Stimulated activated naive CD8-positive, alpha-beta T cell treated with anti-CD3 and anti-CD28 coated beads, Interleukin-15, Interleukin-2, amounts not matched to agents 100 U/mL and 50 U/mL, for 24 hours (primary cell): ENCODE data around the gene ATG16L1.

Source experiments
- ATAC-seq: fragments of 150-1000 bp; cut with Tn5 transposase; one replicate; pipeline ENCODE4 v1.10.0; 2021
- DNase-seq: peaks from one replicate; pipeline ENCODE4 v3.0.0; 2021

ATG16L1 gene

DNA sequence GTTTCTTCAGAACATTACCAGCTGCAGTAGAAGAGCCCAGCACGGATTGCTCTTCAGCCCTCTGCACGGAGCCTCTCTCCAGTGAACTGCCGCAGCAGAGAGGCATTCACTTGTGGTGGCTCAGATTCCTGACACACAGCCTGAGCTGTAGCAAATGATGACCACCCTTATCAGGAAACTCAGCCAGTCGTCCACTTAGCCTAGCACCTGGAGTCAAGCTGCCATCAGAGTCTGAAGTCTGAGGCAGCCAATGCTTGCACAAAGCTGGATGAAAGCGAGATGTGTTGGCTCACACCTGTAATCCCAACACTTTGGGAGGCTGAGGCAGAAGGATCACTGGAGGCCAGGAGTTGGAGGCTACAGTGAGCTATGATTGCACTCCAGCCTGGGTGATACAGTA lies 44.4 kb downstream of the ATG16L1 start:
- no peak for ATAC-seq

DNA sequence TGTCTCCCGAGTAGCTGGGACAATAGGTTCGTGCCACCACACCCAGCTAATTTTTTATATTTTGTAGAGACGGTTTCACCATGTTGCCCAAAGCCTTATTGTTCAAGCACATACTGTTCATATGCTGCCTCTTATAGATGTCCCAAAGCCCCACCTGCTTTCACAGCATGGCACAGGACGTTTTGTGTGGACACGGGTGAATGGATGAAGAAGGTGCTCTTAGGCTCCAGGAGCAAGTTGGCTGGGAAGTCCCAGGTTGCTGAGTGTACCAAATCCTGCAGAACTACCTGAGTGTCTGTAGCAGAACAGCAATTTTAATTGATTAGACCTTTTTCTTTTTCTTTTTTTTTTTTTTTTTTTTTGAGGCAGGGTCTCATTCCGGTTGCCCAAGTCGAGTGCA lies 45.6 kb downstream of the ATG16L1 start:
- ATAC-seq (no peak), DNase-seq (no peak)

More for the DNA sequence above, 44.4 kb downstream of the ATG16L1 start:
- DNase-seq = no peak

DNA sequence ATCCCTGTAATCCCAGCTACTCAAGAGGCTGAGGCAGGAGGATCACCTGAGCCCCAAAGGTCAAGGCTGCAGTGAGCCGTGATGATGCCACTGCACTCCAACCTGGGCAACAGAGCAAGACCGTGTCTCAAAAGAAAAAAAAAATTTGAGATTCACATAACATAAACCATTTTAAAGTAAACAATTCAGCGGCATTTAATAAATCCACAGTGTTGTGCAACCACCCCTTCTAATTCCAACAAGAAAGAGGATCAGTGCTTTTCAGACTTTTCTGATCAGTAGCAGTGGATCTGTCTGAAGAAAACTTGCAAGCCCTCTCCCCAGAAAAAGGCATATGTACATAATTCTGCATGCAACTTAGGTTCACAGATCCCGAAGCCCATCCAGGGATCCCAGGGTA lies 48.9 kb downstream of the ATG16L1 start:
- DNase-seq (no peak), ATAC-seq (no peak)

DNA sequence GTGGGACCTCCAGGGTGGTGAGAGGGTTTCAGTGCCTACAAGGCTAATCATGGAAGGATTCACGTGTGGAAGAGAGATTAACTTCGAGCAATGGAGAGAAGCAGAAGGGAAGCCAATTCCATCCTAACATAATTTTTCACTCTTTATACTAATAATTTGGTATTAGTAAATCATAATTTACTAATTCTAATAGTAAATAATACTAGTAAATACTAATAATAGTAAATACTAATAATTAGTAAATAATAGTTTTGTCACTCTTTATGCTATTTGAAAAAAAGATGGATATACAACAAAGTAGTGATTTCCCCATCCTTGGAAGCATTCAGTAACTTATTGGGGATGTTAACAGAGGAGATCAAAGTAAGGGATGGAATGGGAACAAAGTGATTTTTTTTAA lies 49.8 kb downstream of the ATG16L1 start:
- no peak for ATAC-seq

DNA sequence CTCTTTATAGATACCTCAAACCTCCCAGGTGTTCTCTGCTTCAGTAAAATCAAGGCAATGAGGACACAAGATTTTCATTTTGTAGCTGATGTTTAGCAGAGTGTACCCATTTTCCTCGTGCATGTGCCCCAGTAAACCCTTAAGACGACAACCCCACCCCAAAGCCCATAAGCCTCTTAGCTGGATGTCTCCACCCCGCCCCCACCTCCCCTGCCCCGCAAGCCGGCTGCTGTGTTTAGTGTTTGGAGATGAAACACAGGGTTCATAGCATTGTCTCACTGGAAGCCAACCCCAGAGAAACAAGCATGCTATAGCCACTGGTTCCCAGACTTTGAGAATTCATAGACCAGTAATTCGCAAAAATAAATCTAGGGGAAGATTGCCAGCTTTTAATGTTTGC lies 50.3 kb downstream of the ATG16L1 start:
- no peak for ATAC-seq

More for the DNA sequence above, 49.8 kb downstream of the ATG16L1 start:
- no peak for DNase-seq

DNA sequence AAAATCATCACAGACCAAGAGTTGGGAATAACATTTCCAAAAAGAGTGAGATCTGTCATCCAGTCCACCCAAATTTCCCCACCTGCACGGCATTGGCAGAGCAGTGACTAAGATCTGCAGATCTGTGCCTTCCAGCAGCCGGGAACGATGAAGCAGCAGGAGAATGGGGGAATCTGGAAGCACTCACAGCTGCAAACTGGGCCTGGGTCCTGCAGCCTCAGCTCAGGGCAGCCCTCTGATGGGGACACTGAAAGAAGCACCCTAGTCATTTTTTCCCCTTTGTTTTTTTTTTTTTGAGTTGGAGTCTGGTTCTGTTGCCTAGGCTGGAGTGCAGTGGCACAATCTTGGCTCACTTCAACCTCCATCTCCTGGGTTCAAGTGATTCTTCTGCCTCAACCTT lies 51.8 kb downstream of the ATG16L1 start:
- ATAC-seq (no peak), DNase-seq (no peak)

More for the DNA sequence above, 50.3 kb downstream of the ATG16L1 start:
- DNase-seq = no peak

DNA sequence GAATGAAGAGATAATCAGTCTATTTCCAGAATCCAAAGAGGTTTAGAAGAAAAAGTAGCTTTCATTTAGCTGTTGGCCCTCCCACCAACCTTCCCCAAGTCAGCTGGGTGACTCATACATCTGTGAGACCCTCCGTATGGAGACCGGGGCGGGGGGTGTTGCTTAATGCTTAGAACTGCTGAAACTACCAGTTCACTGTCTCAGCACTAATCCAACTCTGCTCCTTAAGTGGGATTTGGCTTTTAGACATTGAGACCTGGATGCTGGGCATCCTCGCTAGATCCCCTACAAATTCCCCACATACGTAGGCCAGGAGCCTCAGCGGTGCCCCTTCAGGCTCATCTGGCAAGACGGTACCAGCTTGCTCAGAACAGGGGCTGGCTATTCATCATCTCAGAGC lies 56.1 kb downstream of the ATG16L1 start, which contains the start of gene SAG:
Gene SAG, plus strand, starts transcription at position 252 of the 400 bp plus-strand sequence. CDS start 1,374 bp downstream, outside the sequence.
- ATAC-seq (no peak), DNase-seq (no peak)

DNA sequence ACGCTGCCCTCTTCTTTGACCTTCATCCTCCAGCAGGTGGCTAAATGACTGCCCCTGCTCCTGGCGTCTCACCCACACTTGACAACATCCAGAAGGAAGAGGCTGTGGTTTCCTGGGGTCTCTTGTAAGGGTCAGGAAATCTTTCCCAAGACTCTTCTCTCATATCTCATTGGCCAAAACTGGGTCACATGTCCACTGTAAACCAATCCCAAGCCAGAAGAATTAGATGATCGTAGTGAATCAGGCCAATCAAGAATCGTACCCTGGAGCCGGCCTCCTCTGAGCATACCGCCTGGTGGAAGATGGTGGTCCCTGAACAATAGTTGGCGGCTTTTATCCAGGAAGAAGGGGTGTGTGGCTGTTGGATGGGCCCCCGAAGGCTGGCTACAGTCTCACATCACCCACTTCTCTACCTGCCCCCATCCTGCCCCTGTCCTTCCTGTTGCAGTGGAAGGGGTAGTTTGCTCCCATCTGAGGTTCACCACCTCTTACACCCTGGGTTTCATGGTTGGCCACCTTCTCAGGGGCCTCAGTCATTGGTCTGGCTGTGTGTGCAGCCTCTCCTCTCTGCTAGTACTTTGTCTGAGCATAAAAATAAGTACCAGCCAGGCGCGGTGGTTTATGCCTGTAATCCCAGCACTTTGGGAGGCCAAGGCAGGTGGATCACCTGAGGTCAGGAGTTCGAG lies 59.9 kb downstream of the ATG16L1 start:
- ATAC-seq (no peak), DNase-seq (no peak)

DNA sequence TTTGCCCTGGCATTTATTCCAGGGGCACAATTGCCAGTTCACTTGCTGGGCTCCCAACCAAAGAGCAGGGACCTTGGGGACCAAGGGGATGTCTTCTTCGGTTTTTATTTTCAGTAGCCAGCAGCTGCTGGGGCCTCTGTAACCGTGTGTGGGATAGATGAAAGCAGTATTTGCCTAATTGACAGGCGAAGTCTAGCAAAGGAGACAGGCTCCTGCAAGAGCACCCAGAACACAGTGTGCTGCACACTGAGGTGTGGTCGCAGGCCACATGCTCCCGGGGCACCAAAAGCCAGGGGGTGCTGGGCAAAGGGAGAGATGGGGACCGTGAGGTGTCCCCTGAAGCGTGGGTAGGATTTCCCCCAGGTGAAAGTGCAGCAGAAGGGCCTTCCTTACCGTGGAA lies 61.4 kb downstream of the ATG16L1 start:
- DNase-seq (no peak), ATAC-seq (no peak)

DNA sequence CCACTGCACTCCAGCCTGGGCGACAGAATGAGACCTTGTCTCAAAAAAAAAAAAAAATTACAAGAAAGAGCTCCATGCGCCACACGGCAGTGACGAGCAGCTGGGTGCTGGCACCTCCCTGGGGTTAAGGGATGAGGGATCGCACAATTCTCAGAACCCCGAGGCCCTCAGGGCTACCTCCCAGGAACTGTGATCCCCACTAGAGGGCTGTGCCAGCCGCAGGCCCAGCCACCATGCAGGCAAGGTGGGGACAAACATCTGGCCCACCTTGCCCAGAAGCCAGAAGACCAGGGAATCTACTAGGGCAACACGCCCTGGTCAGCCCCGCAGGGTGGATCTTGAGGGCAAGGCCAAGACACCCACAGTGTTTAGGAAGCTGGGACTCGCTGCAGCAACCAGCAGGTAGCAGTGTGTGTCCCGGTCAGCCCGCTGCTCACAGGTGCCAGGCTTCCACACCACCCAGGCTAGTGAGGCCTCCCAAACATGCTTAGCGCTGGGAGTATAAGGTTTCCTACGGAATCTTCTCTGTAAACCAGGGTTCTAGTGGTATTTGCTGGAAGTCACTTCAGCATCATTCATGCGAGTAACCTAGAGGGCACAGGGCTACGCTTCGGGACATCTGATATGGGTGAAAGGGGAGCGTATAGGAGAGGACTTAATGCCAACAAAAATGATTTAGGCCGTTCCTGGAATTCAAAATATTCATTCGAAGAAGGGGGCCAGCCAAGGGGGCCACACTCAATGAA lies 62.9 kb downstream of the ATG16L1 start:
- DNase-seq = no peak
- ATAC-seq = peak; percentile 35

DNA sequence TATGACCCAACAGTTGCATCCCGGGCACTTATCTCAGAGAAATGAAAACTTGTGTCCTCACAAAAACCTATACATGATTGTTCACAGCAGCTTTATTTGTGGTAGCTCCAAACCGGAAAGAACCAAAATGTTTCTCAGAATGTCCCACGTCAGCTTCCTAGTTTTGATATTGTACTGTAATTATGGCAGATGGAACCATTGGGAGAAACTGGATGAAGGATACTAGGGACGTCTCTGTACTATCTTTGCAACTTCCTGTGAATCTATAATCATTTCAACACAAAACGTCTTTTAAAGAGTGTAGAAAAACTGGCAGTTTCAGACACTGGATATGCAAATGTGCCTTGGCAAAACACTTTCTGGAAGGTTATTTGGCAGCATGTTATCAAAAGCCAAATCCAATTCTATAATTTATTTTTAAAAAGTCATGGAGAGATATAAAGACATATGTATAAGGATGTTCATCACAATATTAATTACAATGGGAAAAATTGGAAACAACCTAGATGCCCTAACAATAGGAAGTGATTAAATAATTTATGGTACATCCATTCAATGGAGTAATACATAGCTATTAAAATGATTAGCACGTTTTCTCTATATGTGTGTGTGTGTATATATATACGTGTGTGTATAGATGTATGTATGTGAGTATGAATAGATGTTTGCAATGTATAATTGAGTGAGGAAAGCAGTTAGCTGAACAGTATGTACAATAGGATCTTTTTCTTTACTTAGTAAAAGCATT lies 65.9 kb downstream of the ATG16L1 start:
- ATAC-seq (no peak), DNase-seq (no peak)

DNA sequence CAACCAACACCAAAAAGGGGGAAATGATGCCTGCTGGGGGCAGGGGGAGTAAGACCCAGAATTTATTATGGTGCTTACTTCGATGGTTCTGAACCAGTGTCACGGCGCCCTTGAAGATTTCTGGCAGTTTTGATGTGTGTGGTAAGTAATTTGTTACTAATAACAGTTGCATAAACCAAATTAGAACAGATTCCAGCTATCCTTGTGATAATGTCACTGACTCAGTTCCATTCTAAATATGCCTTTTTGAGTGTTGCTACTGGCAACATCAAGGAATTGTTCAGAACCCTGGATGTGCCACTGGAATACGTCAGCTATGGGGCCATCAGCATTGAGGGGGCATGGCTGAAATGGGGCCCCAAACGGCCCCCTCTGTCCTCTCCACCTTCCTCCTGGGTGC lies 67.8 kb downstream of the ATG16L1 start:
- no peak for ATAC-seq

DNA sequence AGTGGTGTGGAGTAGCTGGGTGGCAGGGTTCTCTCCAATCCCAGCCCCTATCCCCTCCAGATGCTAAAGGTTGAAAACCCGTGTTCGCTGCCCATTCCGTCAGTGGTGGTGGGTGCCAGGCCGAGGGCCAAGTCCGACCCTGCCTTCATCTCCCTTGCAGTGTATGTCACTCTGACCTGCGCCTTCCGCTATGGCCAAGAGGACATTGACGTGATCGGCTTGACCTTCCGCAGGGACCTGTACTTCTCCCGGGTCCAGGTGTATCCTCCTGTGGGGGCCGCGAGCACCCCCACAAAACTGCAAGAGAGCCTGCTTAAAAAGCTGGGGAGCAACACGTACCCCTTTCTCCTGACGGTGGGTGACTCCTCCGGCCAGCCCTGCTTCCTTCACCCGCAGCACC lies 69.0 kb downstream of the ATG16L1 start:
- DNase-seq (no peak), ATAC-seq (no peak)

More for the DNA sequence above, 67.8 kb downstream of the ATG16L1 start:
- no peak for DNase-seq

DNA sequence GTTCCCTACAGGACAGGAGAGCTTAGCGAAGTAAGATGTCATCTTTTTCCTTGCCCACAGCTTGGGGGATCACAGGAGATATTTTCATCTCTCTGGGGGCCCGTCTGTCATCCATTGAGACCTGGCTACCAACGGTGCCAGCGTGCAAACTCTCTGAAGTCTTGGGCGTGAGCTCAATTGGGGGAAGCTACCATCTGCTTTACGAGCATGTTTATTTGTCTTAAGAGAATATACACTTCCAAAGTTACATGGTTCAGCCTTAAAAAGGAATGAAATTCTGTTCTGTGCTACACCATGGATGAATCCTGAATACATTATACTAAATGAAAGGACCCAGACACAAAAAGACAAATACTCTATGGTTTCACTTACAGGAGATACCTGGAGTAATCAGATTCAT lies 69.7 kb downstream of the ATG16L1 start:
- no peak for ATAC-seq
- no peak for DNase-seq

DNA sequence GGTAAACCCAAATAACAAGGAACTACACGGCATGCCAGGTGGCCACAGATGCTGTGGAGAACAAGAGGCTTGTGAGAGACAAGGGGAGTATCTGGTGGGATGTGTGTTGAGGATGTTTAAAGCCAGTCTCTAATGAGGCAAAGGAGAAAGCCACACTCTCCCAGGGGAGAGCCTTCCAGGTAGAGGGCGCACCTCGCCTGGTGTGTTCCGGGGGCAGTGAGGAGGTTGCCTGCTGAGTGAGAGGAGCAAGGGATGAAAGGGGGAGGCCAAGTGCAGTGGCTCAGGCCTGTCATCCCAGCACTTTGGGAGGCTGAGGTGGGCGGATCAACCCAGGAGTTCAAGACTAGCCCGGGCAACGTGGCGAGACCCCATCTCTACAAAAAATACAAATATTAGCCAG lies 72.4 kb downstream of the ATG16L1 start:
- ATAC-seq = no peak

DNA sequence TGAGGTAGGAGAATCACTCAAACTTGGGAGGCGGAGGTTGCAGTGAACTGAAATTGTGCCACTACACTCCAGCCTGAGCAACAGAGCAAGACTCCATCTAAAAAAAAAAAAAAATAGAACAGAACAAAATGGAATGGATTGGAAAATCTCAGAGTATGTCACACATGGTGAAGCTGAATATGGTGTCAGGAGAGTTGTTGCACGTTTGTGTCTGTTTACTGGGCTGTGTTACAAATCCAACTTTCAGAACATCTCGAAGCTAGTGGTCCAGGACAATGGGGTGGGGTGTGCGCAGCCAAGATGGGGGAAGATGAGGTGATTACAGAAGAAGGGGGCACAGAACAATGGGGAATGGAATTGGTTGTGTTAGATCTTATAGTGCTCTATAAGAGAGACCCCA lies 73.8 kb downstream of the ATG16L1 start:
- ATAC-seq (no peak), DNase-seq (no peak)

More for the DNA sequence above, 72.4 kb downstream of the ATG16L1 start:
- DNase-seq = no peak

DNA sequence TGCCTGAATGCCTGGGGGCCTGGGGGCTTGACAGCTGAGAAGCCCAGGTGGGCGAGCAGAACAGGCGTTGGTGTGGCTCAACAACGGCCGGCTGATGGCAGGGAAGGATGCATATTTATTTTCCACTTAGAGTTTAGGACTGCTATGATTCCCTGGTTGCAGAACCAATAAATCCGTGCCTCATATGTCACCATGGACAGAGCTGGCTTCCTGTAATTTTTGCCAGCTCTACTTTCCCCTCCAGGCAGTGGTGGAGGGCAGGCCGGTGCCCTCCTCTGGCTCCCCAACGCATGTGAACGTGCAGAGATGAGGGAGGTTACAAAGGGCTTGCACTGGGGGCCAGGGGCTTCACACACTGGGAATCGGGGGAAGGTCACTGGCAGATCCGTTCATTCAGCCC lies 74.3 kb downstream of the ATG16L1 start:
- DNase-seq (no peak), ATAC-seq (no peak)

DNA sequence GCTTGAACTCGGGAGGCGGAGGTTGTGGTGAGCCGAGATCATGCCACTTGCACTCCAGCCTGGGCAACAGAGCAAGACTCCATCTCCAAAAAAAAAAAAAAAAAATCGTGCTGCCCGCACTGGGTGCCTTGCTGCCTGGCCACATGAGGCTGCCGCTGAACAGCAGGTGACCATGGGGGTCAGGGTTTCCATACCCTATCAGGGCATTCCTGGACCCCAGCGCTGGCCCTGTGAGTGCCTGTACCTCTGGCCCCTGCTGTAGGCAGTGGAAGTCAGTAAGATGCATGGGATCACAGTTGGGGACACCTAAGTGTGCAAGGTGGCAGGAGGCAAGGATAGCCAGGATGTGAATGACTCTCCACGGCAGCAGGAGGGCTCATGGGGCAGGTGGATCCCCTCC lies 75.0 kb downstream of the ATG16L1 start:
- ATAC-seq = no peak
- no peak for DNase-seq

DNA sequence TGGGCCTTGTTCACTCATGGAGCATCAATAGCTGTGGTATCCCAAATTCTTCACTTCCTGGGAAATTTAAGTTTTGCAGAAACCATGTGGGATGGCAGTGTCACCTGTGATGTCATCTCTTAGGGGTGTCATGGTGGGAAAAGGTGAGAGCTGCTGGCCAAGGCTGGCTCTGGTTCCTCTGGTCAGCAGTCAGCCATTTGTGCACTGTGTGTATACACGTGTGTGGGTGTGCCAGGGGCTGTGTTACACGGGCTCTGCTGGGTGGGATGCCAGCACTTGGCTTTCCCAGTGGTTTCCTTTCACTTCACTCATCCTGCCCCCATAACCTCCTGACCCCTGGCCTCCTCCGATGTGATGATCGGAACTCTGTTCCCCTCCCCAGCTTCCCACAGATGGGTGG lies 77.4 kb downstream of the ATG16L1 start:
- ATAC-seq (no peak), DNase-seq (no peak)

DNA sequence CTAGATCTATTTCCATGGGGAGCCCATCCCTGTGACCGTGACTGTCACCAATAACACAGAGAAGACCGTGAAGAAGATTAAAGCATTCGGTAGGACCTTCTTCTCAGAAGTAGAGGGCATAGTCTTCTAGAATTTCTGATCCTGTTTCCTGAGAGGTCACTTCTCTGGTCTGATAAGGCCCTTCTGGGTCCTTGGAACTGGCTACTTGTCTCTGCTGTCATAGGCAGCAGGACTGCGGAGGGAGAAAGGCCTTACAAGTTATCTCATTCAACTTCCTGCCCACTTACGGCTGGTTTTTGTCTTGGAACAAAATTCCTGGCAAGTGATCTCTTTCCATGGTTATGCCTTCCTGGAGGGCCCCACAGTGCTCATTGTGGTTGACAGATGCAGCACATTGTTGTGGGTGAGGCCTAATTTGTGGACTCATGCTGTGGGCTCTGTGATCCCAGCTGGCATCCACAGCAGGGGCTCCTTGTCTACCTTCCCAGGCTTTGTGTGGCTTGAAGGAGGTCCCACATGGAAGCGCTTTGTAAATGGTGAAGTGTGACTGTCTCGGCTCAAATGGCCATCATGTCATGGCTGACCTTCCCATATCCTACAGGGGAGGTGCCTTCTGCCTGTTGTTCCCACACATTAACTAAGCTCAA lies 78.1 kb downstream of the ATG16L1 start:
- ATAC-seq = no peak
- DNase-seq = no peak

DNA sequence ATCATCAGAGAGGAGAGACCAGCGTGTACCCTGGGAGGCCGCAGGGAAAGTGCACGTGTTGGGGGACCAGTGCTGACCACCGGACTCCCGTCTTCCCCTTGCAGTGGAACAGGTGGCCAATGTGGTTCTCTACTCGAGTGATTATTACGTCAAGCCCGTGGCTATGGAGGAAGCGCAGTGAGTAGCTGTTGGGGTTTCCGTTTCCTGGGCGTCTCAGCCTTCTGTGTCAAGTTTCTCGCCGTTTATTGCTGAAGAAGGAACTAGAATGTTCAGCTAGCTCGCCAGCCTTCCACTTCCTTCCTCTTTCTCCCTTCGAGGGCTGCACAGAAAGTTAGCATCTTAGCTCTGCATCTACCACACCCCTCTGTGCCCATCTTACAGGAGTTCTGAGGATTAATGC lies 80.1 kb downstream of the ATG16L1 start:
- peak; percentile 69 for DNase-seq
- peak; percentile 82 for ATAC-seq

DNA sequence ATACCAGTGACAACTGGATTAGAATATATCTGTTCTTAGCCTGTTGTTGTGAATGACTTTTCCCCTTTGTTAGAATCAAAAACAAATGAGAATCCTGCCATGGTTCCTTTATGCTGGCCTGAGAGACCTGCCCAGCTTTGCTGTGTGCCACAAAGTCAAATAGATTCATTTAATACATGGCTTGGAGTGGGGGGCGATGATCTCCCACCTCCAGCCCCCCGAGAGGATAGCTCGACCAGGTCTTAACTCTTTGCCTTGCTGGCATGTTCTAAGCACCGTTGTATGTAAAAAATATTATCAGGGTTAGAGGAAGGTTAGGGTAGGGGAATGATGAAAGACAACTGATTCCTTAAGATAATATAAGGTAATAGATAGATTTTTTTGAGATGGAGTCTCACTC lies 80.7 kb downstream of the ATG16L1 start:
- DNase-seq (no peak), ATAC-seq (no peak)

DNA sequence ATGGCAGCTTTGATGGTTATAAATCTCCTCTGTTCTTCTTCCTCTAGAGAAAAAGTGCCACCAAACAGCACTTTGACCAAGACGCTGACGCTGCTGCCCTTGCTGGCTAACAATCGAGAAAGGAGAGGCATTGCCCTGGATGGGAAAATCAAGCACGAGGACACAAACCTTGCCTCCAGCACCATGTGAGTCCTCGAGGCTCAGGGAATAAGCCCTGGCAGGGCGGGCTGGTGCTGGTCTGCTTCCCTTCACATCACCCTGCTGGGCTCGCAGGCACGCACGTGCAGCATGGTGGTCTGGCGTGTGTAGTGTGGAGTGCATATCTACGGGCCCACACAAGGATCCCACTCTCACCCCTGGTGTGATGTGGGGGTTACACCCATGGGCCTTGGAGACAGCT lies 83.4 kb downstream of the ATG16L1 start:
- no peak for ATAC-seq

More for the DNA sequence above, 83.4 kb downstream of the ATG16L1 start:
- DNase-seq = no peak
